Fibroblast of the aortic adventitia (primary cell): Measurements from ENCODE around the gene GLIPR1. TPM values are rescaled to one million over a fixed set of nuclear protein-coding genes. Genes with fewer than 3 reads are reported as not detected.

ENCODE experiments used
- DNase-seq: peaks from one replicate; pipeline ENCODE4 v3.0.0-alpha.2; 2010; ENCODE audit warnings: low read depth
- H3K4me3 ChIP-seq: 2 replicates; pipeline ENCODE4 v1.5.1; 2011; ENCODE audit warnings: low read depth, mild to moderate bottlenecking, control low read depth, low read length, moderate library complexity
- CTCF ChIP-seq: IDR thresholded peaks from 2 replicates; pipeline ENCODE4 v1.5.1; 2011; ENCODE audit warnings: mild to moderate bottlenecking, low read length, control low read depth, inconsistent platforms; ENCODE audit not compliant: insufficient read depth
- total RNA-seq: library from RNA; depleted of rRNA; stranded (reverse); fragments of >200 nt; gene quantifications from 2 replicates; pipeline ENCODE4 v1.2.3, GENCODE V29; 2012; ENCODE audit warnings: low replicate concordance

The GLIPR1 gene
- total RNA-seq, 1 donor, result 167 TPM

- no peak overlapping the region for H3K4me3 ChIP-seq
- no peak for DNase-seq
- no peak for TF ChIP-seq CTCF
These were observed 68.3 kb downstream of the GLIPR1 start for GRCh38 chr12:75548879-75549278.

GRCh38 chr12:75549989-75550388 is 69.4 kb downstream of the GLIPR1 start:
- no peak for TF ChIP-seq CTCF
- no peak overlapping the region for H3K4me3 ChIP-seq
- no peak for DNase-seq

GRCh38 chr12:75550401-75551240 is 70.1 kb downstream of the GLIPR1 start:
- no peak overlapping the region for H3K4me3 ChIP-seq
- peak; percentile 97 for DNase-seq
- TF ChIP-seq CTCF, result no peak

GRCh38 chr12:75551477-75551876 is 70.9 kb downstream of the GLIPR1 start:
- DNase-seq, result no peak
- TF ChIP-seq CTCF, result no peak

GRCh38 chr12:75553398-75553797 is 72.8 kb downstream of the GLIPR1 start:
- no peak for DNase-seq
- H3K4me3 ChIP-seq, result no peak overlapping the region
- TF ChIP-seq CTCF, result no peak

More at GRCh38 chr12:75551477-75551876, 70.9 kb downstream of the GLIPR1 start:
- no peak overlapping the region for H3K4me3 ChIP-seq

Other genes with a start within 250 kb of the GLIPR1 start
- gene CAPS2, start 150.4 kb upstream of the GLIPR1 start, total RNA-seq, result 12.9 and 18.1 TPM in 2 replicates
- not detected in 2 replicates for gene GLIPR1L1, start 146.1 kb upstream of the GLIPR1 start, total RNA-seq
- 0.72 and 1.1 TPM in 2 replicates for gene GLIPR1L2, start 89.7 kb upstream of the GLIPR1 start, total RNA-seq
- 27.0 and 71.4 TPM in 2 replicates for gene KRR1, start 30.9 kb downstream of the GLIPR1 start, total RNA-seq